Suprapubic skin (tissue), 4 donors: Measurements from ENCODE around the gene PODXL.

Source experiments
- CTCF ChIP-seq, 2 donors: fragments of 200-600 bp in 1 of 2; fragments of 450-650 bp in 1 of 2; sonication (generic) in 1 of 2; IDR thresholded peaks; one replicate each; pipeline ENCODE4 v1.5.1; 2016 to 2019; ENCODE audit warnings: antibody characterized with exemption in 2 of 2, mild to moderate bottlenecking in 1 of 2, moderate library complexity in 1 of 2
- EP300 ChIP-seq: sonication (generic); formaldehyde crosslinking; IDR thresholded peaks from one replicate; pipeline ENCODE4 v1.6.1; 2017; ENCODE audit warnings: antibody characterized with exemption
- POLR2A ChIP-seq, 2 donors: fragments of 450-650 bp; IDR thresholded peaks; one replicate each; pipeline ENCODE4 v1.6.1; 2017; ENCODE audit warnings: antibody characterized with exemption in 2 of 2, mild to moderate bottlenecking in 2 of 2, moderate library complexity in 2 of 2
- POLR2AphosphoS5 ChIP-seq, 3 donors: sonication (generic); formaldehyde crosslinking; IDR thresholded peaks; one replicate each; pipeline ENCODE4 v1.6.1; 2017; ENCODE audit warnings: antibody characterized with exemption in 3 of 3

- TF ChIP-seq POLR2AphosphoS5 (IDR thresholded peaks at IDR 0.05) (no peak), CTCF (IDR thresholded peaks at IDR 0.05) (no peak), POLR2A (IDR thresholded peaks at IDR 0.05) (no peak), EP300 (no peak)
These were observed 47.5 kb downstream of the PODXL start for GRCh38 chr7:131508754-131509486.
